HG03025 (cell line): ENCODE measurements around the gene OPRM1.

Experiments used
- ATAC-seq: cut with Tn5 transposase; IDR thresholded peaks from one replicate; pipeline ENCODE4 v1.9.1; 2021; ENCODE audit warnings: mild to moderate bottlenecking, moderate library complexity; ENCODE audit not compliant: unreplicated experiment, low FRiP score

The OPRM1 gene

GRCh38 chr6:154267508-154268106, 228.6 kb downstream of the OPRM1 start:
- no peak for ATAC-seq

GRCh38 chr6:154268486-154268885, 229.4 kb downstream of the OPRM1 start:
- ATAC-seq, result no peak

- ATAC-seq, result no peak
These were observed 235.1 kb downstream of the OPRM1 start for GRCh38 chr6:154274168-154274567.

- ATAC-seq, result no peak
These were observed 238.0 kb downstream of the OPRM1 start for GRCh38 chr6:154276810-154277628.

- ATAC-seq, result no peak
These were observed 238.6 kb downstream of the OPRM1 start for GRCh38 chr6:154277629-154278017.

- no peak for ATAC-seq
These were observed 241.5 kb downstream of the OPRM1 start for GRCh38 chr6:154280521-154280920.

- no peak for ATAC-seq
These were observed 245.3 kb downstream of the OPRM1 start for GRCh38 chr6:154284313-154284853.

GRCh38 chr6:154285826-154286225, 246.8 kb downstream of the OPRM1 start:
- no peak for ATAC-seq

- ATAC-seq, result no peak
These were observed 250.9 kb downstream of the OPRM1 start for GRCh38 chr6:154289818-154290508.

- no peak for ATAC-seq
These were observed 253.0 kb downstream of the OPRM1 start for GRCh38 chr6:154292066-154292465.

- ATAC-seq, result no peak
These were observed 253.9 kb downstream of the OPRM1 start for GRCh38 chr6:154292855-154293519.

- no peak for ATAC-seq
These were observed 256.7 kb downstream of the OPRM1 start for GRCh38 chr6:154295733-154296132.
